GM21381 (cell line): Measurements from ENCODE around the gene TTC21A.

ENCODE experiments used
- ATAC-seq: cut with Tn5 transposase; IDR thresholded peaks from one replicate; pipeline ENCODE4 v1.9.1; 2021; ENCODE audit warnings: mild to moderate bottlenecking, moderate library complexity; ENCODE audit not compliant: unreplicated experiment

The TTC21A gene

GRCh38 chr3:39097716-39098472 lies 9.6 kb upstream of the TTC21A start:
- ATAC-seq: no peak

DNA sequence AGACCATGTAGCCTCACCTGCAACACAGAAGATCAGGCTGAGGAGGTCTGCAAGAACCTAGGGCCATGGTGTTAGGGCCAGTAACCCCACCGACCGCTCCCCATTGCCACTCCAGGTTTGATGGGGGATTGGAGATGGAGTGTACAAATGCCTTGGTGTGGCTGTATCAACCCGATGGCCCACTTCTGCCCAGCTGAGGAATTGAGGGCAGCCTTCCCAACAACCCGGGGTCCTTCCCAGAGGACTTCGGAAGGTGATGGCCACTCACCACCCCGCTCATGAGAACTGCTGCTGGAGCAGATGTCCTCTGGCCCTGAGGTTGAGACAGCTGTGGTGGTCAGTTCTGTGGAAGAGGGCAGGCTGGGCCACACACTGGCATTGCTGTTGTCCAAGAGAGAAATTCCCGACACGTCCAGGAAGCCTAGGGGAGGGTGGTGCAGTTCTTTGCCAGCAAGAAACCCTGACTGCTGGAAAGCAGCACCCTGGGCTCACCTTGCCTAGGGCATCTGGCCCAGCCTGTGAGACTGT lies 8.9 kb upstream of the TTC21A start:
- no peak for ATAC-seq

DNA sequence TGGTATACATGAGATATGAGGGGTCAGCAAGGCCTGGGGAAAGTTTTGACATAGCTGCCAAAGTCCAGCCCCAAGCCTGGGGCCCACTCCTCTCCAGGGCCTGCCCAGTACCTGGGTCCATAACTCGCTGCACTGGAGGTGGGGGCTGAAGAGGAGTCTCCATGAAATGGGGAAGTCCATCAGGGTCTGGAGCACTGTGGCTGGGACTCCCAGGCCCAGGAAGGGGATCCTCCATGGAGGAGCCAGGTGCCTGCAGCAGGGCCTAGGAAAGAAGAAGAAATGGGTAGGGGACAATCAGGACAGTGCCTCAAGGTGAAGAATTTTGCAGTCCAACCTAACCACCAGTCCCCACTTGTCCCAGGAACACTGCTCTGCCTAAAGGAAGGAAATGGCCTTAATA lies 8.2 kb upstream of the TTC21A start:
- ATAC-seq: no peak

- no peak for ATAC-seq
These were observed 7.6 kb upstream of the TTC21A start for GRCh38 chr3:39099738-39100499.

DNA sequence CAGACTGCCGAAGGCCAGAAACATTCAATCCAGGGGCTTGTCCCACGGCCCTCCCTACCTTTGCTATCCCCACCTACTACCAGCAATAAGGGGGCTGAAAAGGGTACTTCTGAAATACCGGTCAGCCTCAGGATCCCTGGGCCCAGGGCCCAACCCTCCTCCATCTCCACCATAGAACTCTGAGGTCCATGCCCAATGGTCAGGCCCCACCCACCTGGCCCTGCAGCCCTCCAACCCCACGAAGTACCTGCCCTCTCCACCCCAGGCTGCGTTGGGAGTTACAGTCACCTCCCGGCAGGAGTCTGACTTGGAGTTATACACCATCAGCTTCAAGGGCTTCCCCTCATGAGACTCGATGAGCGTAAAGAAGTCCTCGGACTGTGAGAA lies 7.0 kb upstream of the TTC21A start:
- ATAC-seq: no peak

DNA sequence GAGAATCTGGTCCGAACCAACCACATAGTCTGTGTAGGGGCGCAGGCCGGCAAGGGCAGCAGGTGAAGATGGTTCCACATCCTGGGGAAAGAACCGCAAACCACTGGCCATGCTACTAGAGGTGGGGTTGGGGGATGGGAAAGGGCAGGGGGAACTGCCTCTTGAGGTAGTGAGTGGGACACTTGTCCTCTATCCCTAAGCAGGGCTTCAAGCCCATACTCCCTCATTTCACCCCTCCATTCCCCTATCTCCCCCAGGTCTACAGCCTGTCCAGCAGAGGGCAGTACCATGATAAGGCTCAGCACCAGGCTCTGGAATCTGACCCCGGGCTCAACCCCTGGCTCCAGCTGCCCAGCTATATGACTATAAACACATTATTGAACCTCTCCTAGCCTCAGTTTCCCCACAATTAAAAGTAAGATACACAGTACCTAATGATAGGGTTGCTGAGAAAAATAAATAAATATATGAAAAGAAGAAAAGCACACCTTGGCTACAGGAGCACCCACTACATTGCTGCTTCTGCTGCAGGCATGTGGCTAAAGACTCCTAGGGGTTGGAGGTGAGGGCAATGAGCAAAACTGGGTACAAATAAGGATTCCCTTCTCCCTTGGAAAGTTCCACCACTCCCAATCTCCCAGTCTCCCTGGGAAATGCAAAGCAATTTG lies 6.3 kb upstream of the TTC21A start:
- peak; percentile 60 for ATAC-seq

GRCh38 chr3:39102504-39103323 lies 4.8 kb upstream of the TTC21A start:
- ATAC-seq: no peak

DNA sequence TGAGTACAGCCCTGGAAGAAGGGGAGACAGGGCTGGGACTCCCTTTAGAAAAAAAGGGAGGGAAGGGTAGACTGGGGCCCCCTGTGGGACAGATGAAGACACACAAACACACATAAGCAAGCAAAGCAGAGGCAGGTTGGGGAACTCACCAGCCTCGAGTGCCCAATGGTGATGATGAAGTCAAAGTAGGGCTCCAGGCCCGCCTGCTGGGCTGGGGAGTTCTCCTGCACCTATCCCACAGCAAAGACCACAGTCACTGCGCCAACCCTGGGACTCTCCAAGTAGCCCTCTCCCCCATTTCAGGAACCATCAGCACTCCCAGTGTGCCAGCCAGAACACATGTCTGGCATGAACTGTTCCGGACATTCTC lies 4.2 kb upstream of the TTC21A start:
- no peak for ATAC-seq

GRCh38 chr3:39103791-39104552 lies 3.5 kb upstream of the TTC21A start:
- ATAC-seq: no peak

GRCh38 chr3:39104961-39105686 lies 2.4 kb upstream of the TTC21A start:
- ATAC-seq: no peak

DNA sequence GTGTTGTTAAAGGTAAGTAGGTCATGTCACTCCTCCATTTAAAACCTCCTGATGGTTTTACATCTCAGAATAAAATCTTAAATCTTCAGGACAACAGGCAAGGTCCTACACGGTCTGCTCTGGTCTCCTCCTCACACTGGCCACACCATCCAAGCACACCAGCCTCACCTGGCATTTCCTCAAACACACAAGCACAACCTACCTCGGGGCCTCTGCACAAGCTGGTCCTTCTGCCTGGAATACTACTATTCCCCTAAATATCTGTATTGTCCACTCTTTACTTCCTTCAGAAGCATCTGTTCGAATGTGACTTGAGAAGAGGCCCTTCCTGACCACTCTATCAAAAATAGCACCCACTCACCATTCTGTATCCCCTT lies 1.8 kb upstream of the TTC21A start:
- no peak for ATAC-seq

DNA sequence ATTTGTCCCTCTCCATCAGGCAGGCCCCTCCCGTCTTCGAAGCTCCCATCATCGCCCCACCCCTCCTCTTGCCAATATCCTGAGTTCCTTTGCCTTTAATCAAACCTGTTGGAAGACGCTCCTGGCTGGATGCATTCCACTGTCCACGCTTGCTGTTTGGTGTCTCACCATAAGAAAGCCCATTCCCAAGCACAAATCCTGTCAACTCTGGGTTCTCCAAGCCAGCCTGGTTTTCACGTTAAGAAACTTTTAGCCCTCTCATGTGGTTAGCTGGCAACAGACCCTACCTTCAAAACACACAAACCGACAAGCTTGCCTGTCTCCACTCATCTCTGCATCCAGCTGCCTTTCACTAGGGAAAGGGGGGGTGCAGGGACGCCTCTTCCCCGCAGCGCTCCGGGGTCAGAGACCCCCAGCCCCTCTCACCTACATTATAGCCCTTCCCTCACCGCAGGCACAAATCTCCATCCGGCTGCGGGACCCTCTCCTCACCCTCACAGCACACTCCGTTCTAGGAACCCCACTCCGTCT lies 1.1 kb upstream of the TTC21A start:
- ATAC-seq: no peak

- peak; percentile 2 for ATAC-seq
These were observed 561 bp upstream of the TTC21A start for GRCh38 chr3:39106851-39107387.

DNA sequence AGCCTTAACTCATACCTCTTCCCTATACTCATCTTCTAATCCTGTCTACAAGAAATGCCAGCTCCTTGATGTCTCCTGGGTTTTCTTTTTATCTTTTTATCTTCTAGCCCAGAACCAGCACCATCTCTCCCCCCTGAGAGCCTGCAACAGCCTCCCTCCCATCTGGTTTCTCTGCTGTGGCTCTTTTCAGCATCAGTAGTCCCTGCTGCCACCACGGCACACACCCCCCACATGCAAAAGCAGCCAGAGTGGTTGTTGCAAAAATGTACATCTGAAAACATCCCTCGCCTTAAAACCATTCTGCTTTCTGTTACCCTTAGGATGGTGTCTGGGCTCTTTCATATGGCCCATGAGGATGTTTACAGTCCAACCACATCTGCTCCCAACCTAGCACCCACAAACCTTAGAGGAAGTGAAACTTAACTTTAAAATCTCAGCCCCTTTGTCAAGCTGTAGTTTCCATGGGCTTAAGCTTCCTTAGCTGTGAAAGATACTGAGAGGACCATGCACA lies 775 bp downstream of the TTC21A start:
- ATAC-seq: peak; percentile 79

- ATAC-seq: no peak
These were observed 1.6 kb downstream of the TTC21A start for GRCh38 chr3:39109086-39109485.

DNA sequence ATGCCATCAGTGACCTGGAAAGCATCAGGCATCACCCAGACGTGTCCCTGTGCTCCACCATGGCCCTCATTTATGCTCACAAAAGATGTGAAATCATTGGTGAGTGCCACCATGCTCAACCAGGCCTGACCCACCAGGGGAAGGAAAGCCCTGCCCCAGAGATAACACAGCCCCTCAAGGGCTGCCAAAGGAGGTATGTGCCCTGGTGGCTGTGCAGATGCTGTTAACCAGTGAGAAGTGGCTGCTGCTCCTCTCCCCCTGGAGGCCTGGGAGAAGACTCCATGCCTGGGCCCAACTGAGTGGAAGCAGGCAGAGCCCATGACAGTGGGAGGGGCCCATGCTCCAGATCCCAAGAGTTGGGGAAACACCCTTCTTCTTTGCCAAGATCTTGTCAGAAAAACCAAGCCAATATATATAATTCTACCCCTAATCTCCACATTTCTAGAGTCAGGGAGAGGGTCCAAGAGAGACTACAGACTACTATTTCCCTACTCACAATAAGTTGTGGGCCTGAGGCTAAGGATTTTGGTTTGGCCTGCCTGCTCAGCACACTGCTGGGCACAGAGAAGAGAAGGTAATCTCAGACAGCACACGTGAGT lies 2.7 kb downstream of the TTC21A start:
- no peak for ATAC-seq

GRCh38 chr3:39112113-39112512 lies 4.6 kb downstream of the TTC21A start:
- no peak for ATAC-seq

GRCh38 chr3:39112535-39112934 lies 5.1 kb downstream of the TTC21A start:
- ATAC-seq: no peak
